NCI-H2081 (cell line): ENCODE results near the gene UGT1A10.

ENCODE experiments used
- DNase-seq, 2 experiments: peaks; one replicate each; lab custom pipeline; 2025; lab: John Stamatoyannopoulos, UW

The UGT1A10 gene

GRCh38 chr2:233773854-233774253 lies 137.6 kb downstream of the UGT1A10 start:
- DNase-seq: no peak

GRCh38 chr2:233775414-233775813 lies 139.2 kb downstream of the UGT1A10 start:
- DNase-seq: no peak

DNA sequence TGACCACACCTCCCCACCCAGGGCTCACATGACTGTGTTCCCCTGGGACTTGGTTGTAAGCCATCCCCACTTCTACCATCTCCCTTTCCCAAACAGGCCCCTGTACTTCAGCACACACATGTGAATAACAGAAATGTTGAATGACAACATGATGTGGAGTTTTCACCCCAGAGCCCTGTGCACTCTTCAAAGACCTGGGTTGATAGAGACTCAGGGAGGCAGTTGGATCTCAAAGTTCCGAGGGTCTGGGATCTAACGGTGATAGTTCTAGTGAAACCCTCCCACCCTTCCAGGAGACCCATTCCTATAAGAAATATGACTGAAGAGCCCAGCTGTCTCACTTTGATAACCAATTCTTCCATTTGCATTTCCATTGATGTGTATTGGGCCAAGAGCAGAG lies 141.8 kb downstream of the UGT1A10 start, which contains the start of gene MROH2A:
Gene MROH2A (plus strand): TSS at position 301 of the 400 bp plus-strand sequence. CDS start 1,029 bp downstream, outside the sequence.
- DNase-seq: no peak

- DNase-seq: no peak
These were observed 143.5 kb downstream of the UGT1A10 start for GRCh38 chr2:233779722-233780121.

GRCh38 chr2:233780771-233781170 lies 144.5 kb downstream of the UGT1A10 start:
- DNase-seq: no peak

DNA sequence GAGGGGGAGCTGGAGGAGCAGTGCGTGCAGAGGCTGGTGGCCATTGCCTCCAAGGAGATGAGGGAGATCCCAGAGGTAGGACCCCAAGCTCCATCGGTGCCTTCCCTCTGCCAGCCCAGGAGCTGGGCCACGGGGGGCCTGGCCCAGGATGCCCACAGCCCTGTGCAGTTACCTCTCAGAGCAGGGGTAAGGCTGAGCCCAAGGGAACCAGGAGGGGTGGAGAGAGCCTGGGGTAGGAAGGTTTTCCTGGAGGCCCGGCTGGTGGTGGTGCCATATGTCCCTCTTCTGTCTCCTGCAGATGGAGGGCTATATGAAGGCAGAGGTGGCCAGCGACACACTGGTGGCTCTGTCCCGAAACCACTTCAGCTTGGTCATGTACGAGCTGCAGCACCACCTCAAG lies 153.3 kb downstream of the UGT1A10 start:
- no peak for DNase-seq

- no peak for DNase-seq
These were observed 155.1 kb downstream of the UGT1A10 start for GRCh38 chr2:233791151-233791882.

DNA sequence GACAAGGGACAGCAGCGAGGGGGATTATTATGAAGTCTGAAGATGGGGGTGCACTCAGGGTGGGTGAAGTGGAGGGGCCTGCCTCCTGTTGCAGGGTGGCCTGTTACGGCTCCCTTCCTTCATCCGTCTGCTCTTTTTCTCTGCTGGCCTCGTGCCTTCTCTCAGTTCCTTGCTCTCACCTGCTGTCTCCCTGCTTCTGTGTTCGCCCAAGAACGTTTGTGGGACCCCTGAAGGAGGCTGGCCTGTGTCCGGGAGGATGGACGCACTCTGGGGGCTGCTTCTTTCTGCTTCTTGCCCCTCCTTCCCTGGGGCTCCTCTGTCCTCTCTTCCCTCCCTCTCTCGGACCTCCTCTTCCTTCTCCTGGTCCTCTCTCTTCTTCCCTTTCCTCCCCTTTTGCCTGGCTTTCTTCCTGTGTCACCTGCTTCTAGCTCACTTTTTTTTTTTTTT lies 155.7 kb downstream of the UGT1A10 start:
- DNase-seq: no peak

DNA sequence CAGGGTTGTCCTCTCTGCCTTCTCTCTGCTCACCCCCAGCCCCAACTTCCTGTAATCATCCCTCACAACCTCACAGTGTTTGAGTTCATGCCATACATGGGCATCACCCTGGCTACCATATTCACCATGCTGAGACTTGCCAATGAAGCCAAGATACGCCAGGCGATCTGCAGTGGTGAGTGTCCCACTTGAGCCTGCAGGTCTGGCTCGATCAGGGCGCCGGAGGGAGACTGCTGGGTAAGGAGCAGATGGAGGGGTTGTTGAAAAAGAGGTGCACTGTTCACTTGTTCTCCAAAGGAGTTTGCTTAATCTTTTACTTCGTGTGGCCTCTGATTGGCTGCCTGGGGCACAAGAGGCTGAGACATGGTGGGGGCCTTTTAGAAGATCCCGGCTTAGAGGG lies 156.5 kb downstream of the UGT1A10 start:
- DNase-seq: no peak

DNA sequence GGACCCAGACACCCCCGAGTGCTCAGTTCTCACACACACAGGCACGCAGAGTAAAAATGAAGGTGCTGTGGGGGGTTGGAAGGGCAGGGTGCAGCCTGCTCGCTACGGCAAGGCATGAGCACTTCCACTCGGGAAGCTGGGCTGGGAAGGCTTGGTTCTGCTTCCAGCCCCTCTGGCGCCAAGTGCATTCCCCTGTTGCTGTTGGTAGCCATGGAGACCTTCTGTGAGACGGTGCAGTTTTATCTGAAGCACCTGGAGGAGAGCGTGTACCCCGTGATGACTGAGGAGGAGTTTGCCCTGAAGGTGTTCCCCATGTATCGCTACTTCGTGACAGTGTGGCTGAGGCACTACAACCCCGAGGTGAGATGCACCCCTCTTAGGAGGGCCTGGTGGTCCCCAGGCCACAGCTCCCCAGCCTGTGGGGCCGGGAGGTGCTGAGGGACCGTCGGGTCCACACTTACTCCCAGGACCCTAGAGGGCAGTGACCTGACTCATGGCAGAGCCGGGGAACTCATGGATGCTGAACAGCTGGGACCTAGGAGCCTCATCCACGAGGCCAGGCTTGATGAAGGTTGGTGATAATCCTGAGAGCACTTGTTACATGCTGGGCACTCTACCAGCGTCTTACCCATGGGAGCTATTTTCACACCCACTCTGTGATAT lies 157.3 kb downstream of the UGT1A10 start:
- no peak for DNase-seq

- no peak for DNase-seq
These were observed 157.9 kb downstream of the UGT1A10 start for GRCh38 chr2:233794128-233794658.

DNA sequence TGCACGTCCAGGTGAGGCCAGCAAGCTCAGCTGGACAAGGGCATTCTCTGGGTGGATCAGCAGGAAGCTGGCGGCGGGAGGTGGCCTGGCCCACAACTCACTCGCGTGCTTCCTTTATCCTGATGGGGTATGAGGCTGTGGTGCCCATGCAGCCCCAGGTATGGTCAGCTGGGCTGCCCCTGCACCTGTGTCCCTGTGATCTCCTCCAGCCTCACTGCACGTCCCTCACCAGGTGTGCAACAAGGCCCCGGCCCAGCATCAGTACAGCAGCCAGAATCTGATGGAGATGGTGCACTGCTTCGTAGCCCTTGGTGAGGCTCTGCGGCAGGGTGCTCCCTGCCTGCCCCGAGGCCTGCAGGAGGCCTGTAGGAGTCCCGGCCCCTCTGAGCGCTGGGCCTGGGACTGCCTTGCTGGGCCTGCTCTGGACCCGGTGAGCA lies 159.5 kb downstream of the UGT1A10 start:
- DNase-seq: no peak

GRCh38 chr2:233796254-233796653 lies 160.0 kb downstream of the UGT1A10 start:
- DNase-seq: no peak

DNA sequence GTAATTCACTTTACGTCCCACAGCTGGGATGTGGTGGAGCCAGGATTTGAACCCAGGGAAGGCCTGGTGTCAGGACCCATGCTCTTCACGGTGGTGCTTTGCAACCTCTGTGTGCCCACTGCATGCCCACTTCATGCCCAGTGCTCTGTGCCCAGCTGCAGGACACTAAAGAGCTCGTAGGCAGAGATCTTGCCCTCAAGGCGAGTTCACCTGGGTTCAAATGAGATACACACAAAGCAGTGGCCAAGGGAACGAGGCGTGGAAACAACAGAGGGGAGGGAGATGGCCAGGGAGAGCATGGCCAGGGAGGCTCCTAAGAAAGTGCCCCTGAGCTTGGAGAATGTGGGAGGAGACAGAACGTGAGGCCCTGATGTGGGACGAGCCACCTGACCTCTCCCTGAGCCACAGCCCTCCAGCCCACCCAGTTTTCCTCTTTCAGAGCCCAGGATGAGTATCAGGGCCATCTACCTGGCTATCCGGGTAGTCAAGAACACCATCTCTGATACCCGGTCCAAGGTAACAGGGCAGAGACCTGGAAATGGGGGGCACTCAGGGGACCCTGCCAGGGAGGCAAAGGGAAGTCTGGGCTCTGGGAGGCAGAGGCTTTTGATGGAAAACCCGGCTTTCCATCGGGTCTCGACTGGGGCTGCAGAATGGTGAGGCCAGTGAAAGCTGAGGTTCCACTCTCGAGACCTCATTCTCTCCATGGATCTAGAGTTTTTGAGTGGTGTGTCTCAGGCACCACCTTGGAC lies 162.3 kb downstream of the UGT1A10 start:
- no peak for DNase-seq

GRCh38 chr2:233799087-233799665 lies 162.9 kb downstream of the UGT1A10 start:
- DNase-seq: no peak

DNA sequence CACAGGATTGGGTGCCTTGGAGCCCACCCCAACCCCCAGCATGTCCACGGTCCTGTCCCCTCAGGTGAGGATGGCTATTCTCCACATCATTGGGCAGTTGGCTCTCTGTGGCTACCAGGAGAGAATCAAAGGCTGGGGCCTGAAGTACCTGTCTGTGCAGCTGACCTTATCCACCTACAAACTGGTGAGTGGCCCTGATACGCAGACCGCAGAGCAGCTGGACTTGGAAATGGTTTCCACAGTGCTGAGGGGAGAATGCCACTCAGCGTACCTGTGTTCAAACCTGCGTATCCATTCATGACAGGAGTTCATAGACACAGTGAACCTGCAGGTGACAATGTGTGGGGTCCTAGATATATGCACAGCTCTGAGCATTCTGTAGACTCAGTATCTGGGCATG lies 163.5 kb downstream of the UGT1A10 start:
- DNase-seq: no peak

DNA sequence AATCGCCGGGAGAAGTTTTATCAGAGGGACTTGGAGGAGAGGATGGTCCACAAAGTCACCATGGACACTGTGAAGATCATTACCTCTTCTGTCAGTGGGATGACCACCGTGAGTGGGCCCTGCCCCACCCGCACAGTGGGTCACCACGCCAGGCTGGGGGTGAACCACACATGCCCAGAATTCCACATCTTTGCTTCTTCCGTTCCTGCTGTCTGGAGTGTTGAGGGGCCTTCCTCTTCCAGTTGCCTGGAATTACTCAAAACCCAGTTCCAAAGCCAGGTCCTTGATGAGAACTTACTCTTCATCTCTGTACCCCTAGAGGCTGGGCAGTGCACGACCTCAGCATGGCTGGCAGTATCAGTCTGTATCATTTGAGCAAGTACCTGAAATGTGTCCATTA lies 164.0 kb downstream of the UGT1A10 start:
- no peak for DNase-seq

- DNase-seq: no peak
These were observed 165.3 kb downstream of the UGT1A10 start for GRCh38 chr2:233801357-233802131.

DNA sequence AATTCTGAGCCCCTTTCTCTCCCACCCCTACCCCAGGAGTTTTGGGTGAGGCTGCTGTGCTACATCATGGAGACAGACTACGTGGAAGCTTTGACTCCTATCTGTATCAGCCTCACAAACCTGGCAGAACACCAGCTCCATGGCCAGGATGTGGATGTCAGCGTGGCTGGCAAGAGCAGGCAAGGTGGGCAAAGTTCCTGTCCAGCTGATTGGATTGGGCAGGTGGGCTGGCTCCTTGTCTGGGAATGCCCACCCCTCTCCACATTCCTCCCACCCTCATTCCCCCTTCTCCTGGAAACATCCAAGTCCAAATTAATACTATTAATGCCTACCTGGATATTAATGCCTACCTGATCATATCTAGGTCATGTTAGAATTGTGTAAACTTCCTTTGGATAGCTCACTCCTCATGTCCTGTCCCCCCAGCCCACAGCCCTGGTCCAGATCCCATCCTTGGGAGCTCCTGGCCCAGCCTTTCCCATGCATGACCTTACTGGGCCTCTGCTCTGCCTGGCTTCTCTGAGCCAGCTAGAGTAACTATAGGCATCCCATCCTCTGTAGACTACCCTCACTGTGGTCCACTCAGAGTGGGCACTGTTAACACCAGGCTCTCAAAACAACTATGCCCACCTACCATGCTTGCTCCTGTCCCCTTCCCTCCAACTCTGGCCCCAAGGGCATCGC lies 166.0 kb downstream of the UGT1A10 start:
- DNase-seq: no peak

- DNase-seq: no peak
These were observed 167.2 kb downstream of the UGT1A10 start for GRCh38 chr2:233803292-233803911.
